Nephron (organoid): ENCODE results near the gene MSI2.
A peak's percentile ranks its signal among the peaks of the same experiment; 100 is the strongest.

Experiments
- H3K27ac Mint-ChIP-seq, 3 experiments: 2 replicates each; pipeline ENCODE4 v1.8.0; 2020; ENCODE audit warnings: mixed read lengths in 3 of 3, mild to moderate bottlenecking in 2 of 3, moderate library complexity in 1 of 3
- H3K27me3 Mint-ChIP-seq: 2 replicates; pipeline ENCODE4 v1.8.0; 2021; ENCODE audit warnings: low read depth, mild to moderate bottlenecking, moderate library complexity, mixed read lengths
- H3K36me3 Mint-ChIP-seq: 2 replicates; pipeline ENCODE4 v1.8.0; 2020; ENCODE audit warnings: low read depth, mixed read lengths
- H3K4me1 Mint-ChIP-seq: 2 replicates; pipeline ENCODE4 v1.8.0; 2020; ENCODE audit warnings: mixed read lengths
- H3K4me3 Mint-ChIP-seq, 3 experiments: 2 replicates each; pipeline ENCODE4 v1.8.0; 2020; ENCODE audit warnings: mild to moderate bottlenecking in 3 of 3, mixed read lengths in 3 of 3, moderate library complexity in 2 of 3
- H3K9me3 Mint-ChIP-seq: 2 replicates; pipeline ENCODE4 v1.8.0; 2020; ENCODE audit warnings: mixed read lengths
- TF ChIP-seq, protein P1 (sequence below), 3 experiments: fragments of 200-600 bp; sonication (generic); IDR thresholded peaks; one replicate each; pipeline ENCODE4 v1.5.0; 2021; ENCODE audit warnings: antibody characterized with exemption in 3 of 3; ENCODE audit not compliant: unreplicated experiment in 3 of 3

The MSI2 gene

DNA sequence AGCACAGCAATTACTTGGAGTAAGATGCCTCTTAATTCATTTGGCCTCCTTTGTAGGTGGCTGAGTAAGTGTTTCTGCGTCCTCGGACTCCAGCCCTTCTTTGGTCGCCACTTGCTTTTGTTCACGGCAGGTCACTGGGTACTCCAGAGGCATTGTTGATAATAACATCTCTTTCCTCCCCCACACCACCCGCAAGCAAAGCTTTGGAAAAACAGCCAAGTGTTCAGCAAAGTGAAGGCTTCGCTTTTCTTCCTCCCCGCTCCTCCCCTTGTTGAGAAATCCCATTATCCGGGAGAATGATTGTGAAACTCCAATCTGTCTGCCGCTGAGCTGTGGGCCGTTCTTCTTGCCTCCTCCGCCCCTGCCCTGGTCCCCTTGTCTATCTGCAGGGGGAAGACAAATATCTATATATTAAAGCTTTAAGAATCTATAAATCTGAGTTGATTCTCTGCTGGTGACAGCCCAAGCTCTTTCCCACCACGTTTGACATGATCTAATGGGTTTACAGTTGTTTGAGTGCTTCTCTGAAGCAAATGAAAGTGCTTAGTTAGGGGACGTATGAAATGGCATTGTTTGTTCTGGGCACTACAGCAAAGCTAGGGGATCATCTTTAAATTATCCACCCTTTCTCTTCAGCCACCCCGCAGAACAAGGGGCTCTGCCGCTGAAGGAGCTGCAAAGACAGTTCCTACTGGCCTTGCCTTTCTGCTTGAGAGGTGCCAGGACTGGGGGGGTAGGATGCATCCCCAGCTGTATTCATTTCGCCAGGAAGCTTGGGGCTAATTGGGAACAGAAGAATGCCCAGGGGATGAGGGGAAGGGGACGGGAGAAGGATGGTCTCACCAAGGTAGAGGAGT, 321.7 kb downstream of the MSI2 start:
- Mint-ChIP-seq H3K4me1 (peaks cover 44% of the 10 kb centered on the region), H3K27ac (peak overlapping the region; percentile 76 to 94 (median 92)), H3K9me3 (no peaks in the 10 kb centered on the region), H3K4me3 (peak overlapping the region; percentile 47 to 61 (median 59)), H3K27me3 (peaks cover 51% of the 10 kb centered on the region), H3K36me3 (no peaks in the 10 kb centered on the region)
- TF ChIP-seq, protein P1, sequence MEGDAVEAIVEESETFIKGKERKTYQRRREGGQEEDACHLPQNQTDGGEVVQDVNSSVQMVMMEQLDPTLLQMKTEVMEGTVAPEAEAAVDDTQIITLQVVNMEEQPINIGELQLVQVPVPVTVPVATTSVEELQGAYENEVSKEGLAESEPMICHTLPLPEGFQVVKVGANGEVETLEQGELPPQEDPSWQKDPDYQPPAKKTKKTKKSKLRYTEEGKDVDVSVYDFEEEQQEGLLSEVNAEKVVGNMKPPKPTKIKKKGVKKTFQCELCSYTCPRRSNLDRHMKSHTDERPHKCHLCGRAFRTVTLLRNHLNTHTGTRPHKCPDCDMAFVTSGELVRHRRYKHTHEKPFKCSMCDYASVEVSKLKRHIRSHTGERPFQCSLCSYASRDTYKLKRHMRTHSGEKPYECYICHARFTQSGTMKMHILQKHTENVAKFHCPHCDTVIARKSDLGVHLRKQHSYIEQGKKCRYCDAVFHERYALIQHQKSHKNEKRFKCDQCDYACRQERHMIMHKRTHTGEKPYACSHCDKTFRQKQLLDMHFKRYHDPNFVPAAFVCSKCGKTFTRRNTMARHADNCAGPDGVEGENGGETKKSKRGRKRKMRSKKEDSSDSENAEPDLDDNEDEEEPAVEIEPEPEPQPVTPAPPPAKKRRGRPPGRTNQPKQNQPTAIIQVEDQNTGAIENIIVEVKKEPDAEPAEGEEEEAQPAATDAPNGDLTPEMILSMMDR (IDR thresholded peaks at IDR 0.05; ENCODE audit: unreplicated experiment in 3 of 3), result no peak

DNA sequence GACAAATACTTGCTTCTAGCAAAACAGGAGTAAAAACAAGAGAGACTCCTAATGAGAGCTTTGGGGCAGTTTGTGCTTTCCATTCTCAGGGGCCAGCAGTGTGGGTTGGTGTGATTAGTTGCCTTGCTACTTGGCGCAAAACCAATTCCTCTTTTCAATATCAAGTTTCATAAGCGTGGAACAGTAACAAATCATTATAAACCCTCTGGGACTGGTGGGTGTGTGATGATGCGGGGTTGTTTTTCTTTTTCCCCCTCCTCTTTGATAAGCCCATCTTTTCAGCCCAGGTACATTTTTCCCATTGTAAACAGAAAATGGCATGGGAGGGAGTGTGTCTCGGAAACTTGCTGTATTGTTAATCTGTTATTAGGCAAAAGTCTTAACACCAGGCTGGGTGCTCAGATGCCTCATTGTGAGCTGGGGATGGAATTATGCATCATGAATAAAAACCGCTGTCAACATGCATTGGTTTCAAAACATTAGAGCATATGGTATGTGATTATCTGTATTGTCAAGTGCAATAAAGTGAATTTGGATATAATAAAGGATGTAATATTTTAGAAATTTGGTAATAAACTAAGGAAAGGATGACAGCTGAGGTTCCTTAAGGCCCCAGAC, 322.4 kb downstream of the MSI2 start:
- H3K27ac Mint-ChIP-seq, result peak overlapping the region; percentile 76 to 94 (median 92)
- H3K9me3 Mint-ChIP-seq, result no peaks in the 10 kb centered on the region
- H3K4me1 Mint-ChIP-seq, result peaks cover 40% of the 10 kb centered on the region
- peak overlapping the region; percentile 47 to 61 (median 59) for H3K4me3 Mint-ChIP-seq
- peaks cover 51% of the 10 kb centered on the region for H3K27me3 Mint-ChIP-seq
- no peaks in the 10 kb centered on the region for H3K36me3 Mint-ChIP-seq
- TF ChIP-seq, protein P1 (IDR thresholded peaks at IDR 0.05; ENCODE audit: unreplicated experiment in 3 of 3), result no peak

DNA sequence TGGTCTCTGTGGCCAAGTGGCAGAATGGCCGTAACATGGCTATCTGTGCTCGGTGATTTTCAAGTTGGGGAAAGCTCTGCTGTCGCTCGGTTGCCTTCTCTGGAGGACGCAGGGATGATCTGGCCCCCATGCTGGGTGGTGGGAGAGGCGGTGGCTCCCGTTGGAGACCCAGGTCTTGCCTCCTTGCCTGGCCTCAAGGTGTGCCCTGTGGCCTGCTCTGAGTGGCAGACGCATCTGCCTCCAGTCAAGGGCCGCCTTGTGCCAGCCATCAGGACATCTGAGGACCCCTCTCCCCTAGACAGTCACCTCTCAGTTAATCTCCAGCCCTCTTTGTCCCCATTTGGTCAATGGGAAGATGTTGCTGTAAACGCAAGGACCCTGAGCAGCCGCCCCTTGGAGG, 322.9 kb downstream of the MSI2 start:
- Mint-ChIP-seq H3K36me3 (no peaks in the 10 kb centered on the region), H3K9me3 (no peaks in the 10 kb centered on the region), H3K27me3 (peaks cover 51% of the 10 kb centered on the region), H3K27ac (peak overlapping the region in 2 of 3 experiments; percentile 11 to 94), H3K4me3 (no peak overlapping the region), H3K4me1 (peaks cover 39% of the 10 kb centered on the region)
- TF ChIP-seq, protein P1 (IDR thresholded peaks at IDR 0.05; ENCODE audit: unreplicated experiment in 3 of 3), result no peak

DNA sequence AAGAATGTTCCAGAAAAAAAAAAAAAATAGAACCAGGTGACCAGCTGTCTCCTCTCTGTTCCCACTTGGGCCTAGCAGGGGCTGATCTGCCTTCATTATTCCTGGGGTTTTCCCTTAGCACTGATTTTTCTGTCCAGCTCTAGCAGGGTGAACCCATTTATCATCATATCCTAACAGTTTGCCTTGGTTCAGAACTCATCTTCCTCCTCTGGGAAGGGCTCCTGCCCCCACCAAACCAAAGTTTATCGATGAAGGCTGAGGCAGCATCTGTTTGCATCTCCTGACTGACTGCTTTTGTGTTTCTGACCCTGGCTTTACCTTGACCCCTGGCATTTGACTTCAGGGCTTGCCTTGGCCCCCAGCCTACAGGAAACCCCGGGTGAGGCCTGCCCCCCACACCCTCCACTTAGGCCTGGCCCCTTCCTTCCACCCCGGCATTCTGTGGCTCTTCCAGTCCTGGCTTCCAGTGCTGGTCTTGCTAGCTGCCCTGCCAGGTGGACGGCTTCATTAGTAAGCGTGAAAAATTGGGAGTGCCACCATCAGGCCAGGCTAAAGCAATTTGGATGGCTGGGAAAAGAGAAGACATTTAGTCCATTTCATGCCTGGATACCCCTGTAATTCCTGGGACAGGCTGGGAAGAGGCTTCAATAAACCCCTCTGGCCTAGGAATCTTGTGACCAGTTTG, 323.9 kb downstream of the MSI2 start:
- Mint-ChIP-seq H3K27me3 (peaks cover 56% of the 10 kb centered on the region), H3K4me3 (peak overlapping the region in 1 of 3 experiments; percentile 40), H3K27ac (peak overlapping the region; percentile 11 to 94 (median 42)), H3K9me3 (no peaks in the 10 kb centered on the region), H3K36me3 (no peaks in the 10 kb centered on the region), H3K4me1 (peaks cover 39% of the 10 kb centered on the region)
- TF ChIP-seq, protein P1 (IDR thresholded peaks at IDR 0.05; ENCODE audit: unreplicated experiment in 3 of 3), result no peak

DNA sequence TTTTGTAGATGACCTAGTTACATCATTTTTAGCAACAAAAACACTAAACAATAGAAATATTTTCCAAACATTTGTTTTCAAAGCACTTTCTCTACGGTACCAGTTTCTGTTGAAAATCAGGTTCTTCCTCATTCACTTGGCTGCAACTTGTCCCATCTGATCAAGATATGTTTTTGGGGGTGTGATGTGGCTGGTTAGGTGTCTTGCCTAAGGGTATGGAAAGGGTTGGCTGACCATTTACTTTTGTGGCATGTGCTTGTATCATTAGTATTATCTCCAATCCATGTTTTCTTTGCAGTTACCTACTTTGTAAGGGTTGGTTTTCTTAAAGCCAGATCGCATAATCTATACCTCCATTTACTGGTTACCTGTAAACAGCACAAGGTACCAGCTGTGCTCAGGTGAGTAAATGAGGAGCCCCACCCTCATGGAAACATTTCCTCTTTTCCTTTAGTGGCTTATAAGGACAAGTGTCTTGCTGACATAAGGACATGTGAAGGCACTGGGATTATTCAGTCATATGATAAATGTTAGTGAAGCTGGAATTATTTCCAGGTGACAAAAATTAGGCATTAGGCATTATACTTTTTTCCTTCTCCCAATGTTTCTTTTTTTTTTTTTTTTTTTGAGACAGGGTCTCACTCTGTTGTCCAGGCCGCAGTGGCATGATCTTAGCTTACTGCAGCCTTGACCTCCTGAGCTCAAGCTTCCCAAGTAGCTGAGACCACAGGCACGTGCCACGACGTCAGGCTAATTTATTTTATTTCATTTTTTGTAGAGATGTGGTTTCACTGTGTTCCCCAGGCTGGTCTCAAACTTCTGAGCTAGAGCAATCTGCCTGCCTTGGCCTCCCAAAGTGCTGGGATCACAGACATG, 326.8 kb downstream of the MSI2 start:
- TF ChIP-seq, protein P1 (IDR thresholded peaks at IDR 0.05; ENCODE audit: unreplicated experiment in 3 of 3), result no peak
- Mint-ChIP-seq H3K27ac (peak overlapping the region in 1 of 3 experiments; percentile 36), H3K36me3 (no peaks in the 10 kb centered on the region), H3K4me3 (no peak overlapping the region), H3K27me3 (peaks cover 72% of the 10 kb centered on the region), H3K9me3 (no peaks in the 10 kb centered on the region), H3K4me1 (peaks cover 43% of the 10 kb centered on the region)
